Muscle layer of colon (tissue), 2 donors: ENCODE measurements around the gene PSMB7.

Experiments used
- H3K27ac ChIP-seq: one replicate; pipeline ENCODE4 v1.7.0; 2013; ENCODE audit warnings: low read depth, mild to moderate bottlenecking, low read length, moderate library complexity
- H3K27me3 ChIP-seq, 2 donors: one replicate each; pipeline ENCODE4 v1.7.0; 2013; ENCODE audit warnings: low read length in 2 of 2, mild to moderate bottlenecking in 2 of 2; ENCODE audit not compliant: insufficient read depth in 2 of 2, control insufficient read depth in 1 of 2
- H3K36me3 ChIP-seq: one replicate; pipeline ENCODE4 v1.7.0; 2013; ENCODE audit warnings: mild to moderate bottlenecking, low read length; ENCODE audit not compliant: insufficient read depth
- H3K4me1 ChIP-seq: one replicate; pipeline ENCODE4 v1.7.0; 2013; ENCODE audit warnings: mild to moderate bottlenecking, low read length; ENCODE audit not compliant: insufficient read depth
- H3K4me3 ChIP-seq, 2 donors: one replicate each; pipeline ENCODE4 v1.7.0; 2013; ENCODE audit warnings: low read length in 2 of 2, low read depth in 1 of 2, mild to moderate bottlenecking in 1 of 2, moderate library complexity in 1 of 2
- H3K9ac ChIP-seq: one replicate; pipeline ENCODE4 v1.7.0; 2013; ENCODE audit warnings: low read length
- H3K9me3 ChIP-seq: one replicate; pipeline ENCODE4 v1.7.0; 2013; ENCODE audit warnings: mild to moderate bottlenecking, low read length
- donor health status: abdominal sarcoma.
- donor health status: Adenocarcinoma of cecum.

The PSMB7 gene

GRCh38 chr9:124372038-124372437, 43.2 kb downstream of the PSMB7 start:
- Histone ChIP-seq H3K9me3 (no peaks in the 10 kb centered on the region), H3K36me3 (no peaks in the 10 kb centered on the region), H3K9ac (no peak overlapping the region), H3K4me3 (no peak overlapping the region), H3K27me3 (no peaks in the 10 kb centered on the region), H3K4me1 (no peaks in the 10 kb centered on the region), H3K27ac (no peak overlapping the region)

- Histone ChIP-seq H3K27ac (no peak overlapping the region), H3K4me1 (no peaks in the 10 kb centered on the region), H3K9me3 (no peaks in the 10 kb centered on the region), H3K27me3 (no peaks in the 10 kb centered on the region), H3K4me3 (no peak overlapping the region), H3K36me3 (no peaks in the 10 kb centered on the region), H3K9ac (no peak overlapping the region)
Observed at GRCh38 chr9:124370896-124371582, 44.2 kb downstream of the PSMB7 start.

- Histone ChIP-seq H3K9me3 (no peaks in the 10 kb centered on the region), H3K4me1 (no peaks in the 10 kb centered on the region), H3K27me3 (no peaks in the 10 kb centered on the region), H3K4me3 (no peak overlapping the region), H3K9ac (no peak overlapping the region), H3K36me3 (peaks cover 8% of the 10 kb centered on the region), H3K27ac (no peak overlapping the region)
Observed at GRCh38 chr9:124369231-124369797, 45.9 kb downstream of the PSMB7 start.

GRCh38 chr9:124368692-124369091, 46.5 kb downstream of the PSMB7 start:
- Histone ChIP-seq H3K4me3 (no peak overlapping the region), H3K9ac (no peak overlapping the region), H3K27ac (no peak overlapping the region), H3K9me3 (no peaks in the 10 kb centered on the region), H3K36me3 (peaks cover 8% of the 10 kb centered on the region), H3K27me3 (no peaks in the 10 kb centered on the region), H3K4me1 (no peaks in the 10 kb centered on the region)

GRCh38 chr9:124366476-124367220, 48.6 kb downstream of the PSMB7 start:
- H3K27me3 ChIP-seq: no peaks in the 10 kb centered on the region
- H3K9ac ChIP-seq: no peak overlapping the region
- no peak overlapping the region for H3K4me3 ChIP-seq
- H3K4me1 ChIP-seq: no peaks in the 10 kb centered on the region
- H3K36me3 ChIP-seq: peaks cover 8% of the 10 kb centered on the region
- H3K9me3 ChIP-seq: no peaks in the 10 kb centered on the region
- no peak overlapping the region for H3K27ac ChIP-seq

- Histone ChIP-seq H3K27me3 (no peaks in the 10 kb centered on the region), H3K9ac (no peak overlapping the region), H3K9me3 (no peaks in the 10 kb centered on the region), H3K36me3 (peaks cover 8% of the 10 kb centered on the region), H3K4me1 (no peaks in the 10 kb centered on the region), H3K4me3 (no peak overlapping the region), H3K27ac (no peak overlapping the region)
Observed at GRCh38 chr9:124365036-124365435, 50.2 kb downstream of the PSMB7 start.

- Histone ChIP-seq H3K27ac (no peak overlapping the region), H3K4me1 (no peaks in the 10 kb centered on the region), H3K9ac (no peak overlapping the region), H3K27me3 (no peaks in the 10 kb centered on the region), H3K9me3 (no peaks in the 10 kb centered on the region), H3K36me3 (peaks cover 8% of the 10 kb centered on the region), H3K4me3 (no peak overlapping the region)
Observed at GRCh38 chr9:124364141-124364540, 51.1 kb downstream of the PSMB7 start.

GRCh38 chr9:124363326-124364096, 51.7 kb downstream of the PSMB7 start:
- Histone ChIP-seq H3K36me3 (peaks cover 8% of the 10 kb centered on the region), H3K4me3 (no peak overlapping the region), H3K9me3 (no peaks in the 10 kb centered on the region), H3K27me3 (no peaks in the 10 kb centered on the region), H3K27ac (no peak overlapping the region), H3K4me1 (no peaks in the 10 kb centered on the region), H3K9ac (no peak overlapping the region)

GRCh38 chr9:124361128-124361527, 54.1 kb downstream of the PSMB7 start:
- H3K9ac ChIP-seq: no peak overlapping the region

GRCh38 chr9:124359855-124360678, 55.2 kb downstream of the PSMB7 start:
- Histone ChIP-seq H3K9me3 (no peaks in the 10 kb centered on the region), H3K9ac (no peak overlapping the region), H3K27ac (no peak overlapping the region), H3K4me3 (no peak overlapping the region), H3K4me1 (no peaks in the 10 kb centered on the region), H3K36me3 (peaks cover 18% of the 10 kb centered on the region), H3K27me3 (no peaks in the 10 kb centered on the region)

More at GRCh38 chr9:124361128-124361527, 54.1 kb downstream of the PSMB7 start:
- no peak overlapping the region for H3K27ac ChIP-seq
- H3K9me3 ChIP-seq: no peaks in the 10 kb centered on the region
- peaks cover 13% of the 10 kb centered on the region for H3K36me3 ChIP-seq
- no peaks in the 10 kb centered on the region for H3K27me3 ChIP-seq
- H3K4me1 ChIP-seq: no peaks in the 10 kb centered on the region
- no peak overlapping the region for H3K4me3 ChIP-seq
